GM23338 (cell line): Measurements from ENCODE around the gene TTC28. TPM values are rescaled to one million over a fixed set of nuclear protein-coding genes. Genes with fewer than 3 reads are reported as not detected.

Experiments used
- ATAC-seq: fragments of 200-7000 bp; cut with Tn5 transposase; 3 replicates; pipeline ENCODE4 v1.9.1; 2020
- DNase-seq: peaks from one replicate; pipeline ENCODE4 v3.0.0-alpha.2; 2015; ENCODE audit warnings: low spot score
- H2AFZ ChIP-seq: fragments of 200-600 bp; sonication (generic); 2 replicates; pipeline ENCODE4 v1.8.0; 2016; ENCODE audit warnings: antibody characterized with exemption, mild to moderate bottlenecking, moderate library complexity
- H3F3A ChIP-seq: fragments of 200-600 bp; sonication (generic); replicated peaks from 2 replicates; pipeline ENCODE4 v1.8.0; 2017; ENCODE audit warnings: antibody characterized with exemption, mixed run types, low read depth
- H3K27ac ChIP-seq: fragments of 200-600 bp; sonication (generic); 2 replicates; pipeline ENCODE4 v1.6.1; 2016; ENCODE audit warnings: low read depth
- H3K27me3 ChIP-seq: fragments of 200-600 bp; sonication (generic); 2 replicates; pipeline ENCODE4 v1.8.0; 2016; ENCODE audit warnings: mild to moderate bottlenecking, mixed run types, moderate library complexity; ENCODE audit not compliant: insufficient read depth
- H3K36me3 ChIP-seq: fragments of 200-600 bp; sonication (generic); 2 replicates; pipeline ENCODE4 v1.8.0; 2016; ENCODE audit warnings: mild to moderate bottlenecking; ENCODE audit not compliant: insufficient read depth
- H3K4me1 ChIP-seq: fragments of 200-600 bp; sonication (generic); 2 replicates; pipeline ENCODE4 v1.8.0; 2016; ENCODE audit warnings: mild to moderate bottlenecking, moderate library complexity; ENCODE audit not compliant: insufficient read depth
- H3K4me2 ChIP-seq: fragments of 200-600 bp; sonication (generic); 2 replicates; pipeline ENCODE4 v1.7.1; 2017; ENCODE audit warnings: mixed run types
- H3K4me3 ChIP-seq: fragments of 200-600 bp; sonication (generic); 2 replicates; pipeline ENCODE4 v1.6.1; 2016; ENCODE audit warnings: mixed run types
- H3K79me2 ChIP-seq: fragments of 200-600 bp; sonication (generic); replicated peaks from 2 replicates; pipeline ENCODE4 v1.8.0; 2017; ENCODE audit warnings: mild to moderate bottlenecking; ENCODE audit not compliant: insufficient read depth
- H3K9me2 ChIP-seq: fragments of 200-600 bp; sonication (generic); 2 replicates; pipeline ENCODE4 v1.8.0; 2017; ENCODE audit not compliant: insufficient read depth
- H4K20me1 ChIP-seq: fragments of 200-600 bp; sonication (generic); replicated peaks from 2 replicates; pipeline ENCODE4 v1.8.0; 2017; ENCODE audit warnings: mild to moderate bottlenecking; ENCODE audit not compliant: insufficient read depth
- H3K27ac Mint-ChIP-seq: 2 replicates; pipeline ENCODE4 v1.8.0; 2020; ENCODE audit warnings: inconsistent platforms, mild to moderate bottlenecking, moderate library complexity, mixed read lengths
- H3K27me3 Mint-ChIP-seq: 3 replicates; pipeline ENCODE4 v1.8.0; 2022; ENCODE audit warnings: low read depth, mild to moderate bottlenecking, moderate library complexity, mixed read lengths, inconsistent platforms; ENCODE audit not compliant: insufficient read depth, poor library complexity
- H3K36me3 Mint-ChIP-seq: 3 replicates; pipeline ENCODE4 v1.8.0; 2021; ENCODE audit warnings: low read depth, mild to moderate bottlenecking, inconsistent platforms, moderate library complexity, mixed read lengths
- H3K4me1 Mint-ChIP-seq: 3 replicates; pipeline ENCODE4 v1.8.0; 2020; ENCODE audit warnings: mild to moderate bottlenecking, inconsistent platforms, mixed read lengths
- H3K4me3 Mint-ChIP-seq: 3 replicates; pipeline ENCODE4 v1.8.0; 2021; ENCODE audit warnings: moderate library complexity, mild to moderate bottlenecking, inconsistent platforms, mixed read lengths
- H3K9me3 Mint-ChIP-seq: 3 replicates; pipeline ENCODE4 v1.8.0; 2020; ENCODE audit warnings: moderate library complexity, mild to moderate bottlenecking, inconsistent platforms, mixed read lengths
- CREB1 ChIP-seq: fragments of 250-450 bp; sonication (Bioruptor Pico); IDR thresholded peaks from 2 replicates; pipeline ENCODE4 v1.5.0; 2020; ENCODE audit warnings: low read depth, mild to moderate bottlenecking, moderate library complexity
- CTCF ChIP-seq, 2 experiments: fragments of 200-600 bp in 1 of 2; sonication (generic) in 1 of 2; conservative IDR thresholded peaks; 2 replicates each; pipeline versions ENCODE4 v1.5.1 to v1.6.1; 2016 to 2017; ENCODE audit warnings: antibody characterized with exemption in 2 of 2, low read depth in 2 of 2, mild to moderate bottlenecking in 2 of 2, moderate library complexity in 1 of 2
- EZH2 ChIP-seq: fragments of 200-600 bp; sonication (generic); IDR thresholded peaks from one replicate; pipeline ENCODE4 v1.8.0; 2017; ENCODE audit warnings: antibody characterized with exemption, mild to moderate bottlenecking, low read depth; ENCODE audit not compliant: unreplicated experiment
- JUNB ChIP-seq: IDR thresholded peaks from one replicate; pipeline ENCODE4 v1.6.1; 2016; ENCODE audit warnings: antibody characterized with exemption; ENCODE audit not compliant: unreplicated experiment
- NANOG ChIP-seq: IDR thresholded peaks from 2 replicates; pipeline ENCODE4 v1.6.1; 2016; ENCODE audit warnings: antibody characterized with exemption, borderline replicate concordance
- POLR2AphosphoS5 ChIP-seq: IDR thresholded peaks from 2 replicates; pipeline ENCODE4 v1.6.1; 2016; ENCODE audit warnings: antibody characterized with exemption, low read depth
- ZNF114 ChIP-seq: fragments of 250-450 bp; sonication (Bioruptor Pico); IDR thresholded peaks from 2 replicates; pipeline ENCODE4 v1.5.0; 2020; ENCODE audit warnings: mild to moderate bottlenecking, moderate library complexity
- ZNF462 ChIP-seq: fragments of 250-450 bp; sonication (Bioruptor Pico); IDR thresholded peaks from 2 replicates; pipeline ENCODE4 v1.5.0; 2020; ENCODE audit warnings: mild to moderate bottlenecking, moderate library complexity
- polyA plus RNA-seq: library from polyadenylated mRNA; unstranded; fragments of >200 nt; fragmentation: Nextera tagmentation; extraction: Ambion mirVana; gene quantifications from 2 replicates; pipeline ENCODE4 v1.2.1, GENCODE V29; 2016
- total RNA-seq: library from RNA; depleted of rRNA; stranded (reverse); fragments of >200 nt; shearing (Covaris generic); gene quantifications from 2 replicates; pipeline ENCODE4 v1.2.3, GENCODE V29; 2014

The TTC28 gene
- total and polyA plus RNA-seq, 2 experiments from 2014 or later = 4.5 to 16.1 TPM

- Mint-ChIP-seq H3K27ac (no peak overlapping the region), H3K4me3 (no peak overlapping the region), H3K27me3 (no peaks in the 10 kb centered on the region), H3K9me3 (no peaks in the 10 kb centered on the region), H3K4me1 (no peaks in the 10 kb centered on the region), H3K36me3 (0 out of 3 replicates have a peak, but pooled peaks cover 3% of the 10 kb centered on the region)
- H3F3A ChIP-seq = no peaks in the 10 kb centered on the region
- H3K36me3 ChIP-seq = no peaks in the 10 kb centered on the region
- H4K20me1 ChIP-seq = no peaks in the 10 kb centered on the region
- ATAC-seq (no peak), DNase-seq (no peak)
- H3K27me3 ChIP-seq = no peaks in the 10 kb centered on the region
- no peaks in the 10 kb centered on the region for H3K4me1 ChIP-seq
- no peaks in the 10 kb centered on the region; the same call in 1 of the 2 replicates for H3K79me2 ChIP-seq
- no peak overlapping the region for H3K4me2 ChIP-seq
- no peak overlapping the region for H3K27ac ChIP-seq
- no peak for TF ChIP-seq JUNB
- TF ChIP-seq NANOG = no peak
- TF ChIP-seq ZNF114 (CRISPR knock-in tag) = no peak
- TF ChIP-seq ZNF462 (CRISPR knock-in tag) = no peak
- no peak for TF ChIP-seq CREB1
- no peak for TF ChIP-seq POLR2AphosphoS5
- no peak for TF ChIP-seq EZH2
- no peak for TF ChIP-seq CTCF (conservative IDR thresholded peaks at IDR 0.05; ENCODE audit: low read depth in 2 of 2)
- no peak overlapping the region for H3K4me3 ChIP-seq
- no peak overlapping the region for H2AFZ ChIP-seq
- H3K9me2 ChIP-seq = no peaks in the 10 kb centered on the region
Measured at GRCh38 chr22:28505416-28506149, 174.1 kb downstream of the TTC28 start.
